Body of pancreas (tissue), 4 donors: ENCODE measurements around the gene GGN.

Experiments
- CTCF ChIP-seq, 7 experiments: fragments of 450-650 bp in 4 of 7; fragments of 200-600 bp in 3 of 7; sonication (generic) in 3 of 7; IDR thresholded peaks; one replicate each; pipeline ENCODE4 v1.5.1; 2016 to 2019; ENCODE audit warnings: antibody characterized with exemption in 7 of 7
- POLR2A ChIP-seq, 3 donors: fragments of 450-650 bp; IDR thresholded peaks; one replicate each; pipeline ENCODE4 v1.6.1; 2016; ENCODE audit warnings: antibody characterized with exemption in 3 of 3, mild to moderate bottlenecking in 2 of 3

GRCh38 chr19:38420935-38421334 is 33.1 kb upstream of the GGN start:
- TF ChIP-seq CTCF (IDR thresholded peaks at IDR 0.05) = no peak
- no peak for TF ChIP-seq POLR2A (IDR thresholded peaks at IDR 0.05)
